Pancreas (tissue), 10 donors: ENCODE data around the gene PRSS2. TPM values are rescaled to one million over a fixed set of nuclear protein-coding genes. Genes with fewer than 3 reads are reported as not detected.

Experiments
- ATAC-seq, 4 donors: fragments of 200-7000 bp; cut with Tn5 transposase; one replicate each; pipeline versions ENCODE4 v1.8.0 to v1.9.1; 2020; ENCODE audit warnings: mild to moderate bottlenecking in 4 of 4, moderate library complexity in 4 of 4
- DNase-seq, 6 donors: peaks; one replicate each; pipeline ENCODE4 v3.0.0-alpha.2; 2020
- FAIRE-seq: peaks from 2 replicates; lab custom pipeline; 2012; peaks lifted over from hg19 to GRCh38; lab: Jason Lieb, UNC
- H3K27ac ChIP-seq, 4 donors: fragments of 200-600 bp; sonication (generic); 1 replicate in 3 of 4; 2 replicates in 1 of 4; pipeline versions ENCODE4 v1.5.0 to v1.8.0; 2020
- H3K27me3 ChIP-seq, 4 donors: fragments of 200-600 bp; one replicate each; pipeline ENCODE4 v1.8.0; 2021
- H3K36me3 ChIP-seq, 3 donors: fragments of 200-600 bp; sonication (generic) in 1 of 3; one replicate each; pipeline versions ENCODE4 v1.5.0 to v1.8.0; 2020 to 2021
- H3K4me1 ChIP-seq, 3 donors: fragments of 200-600 bp; one replicate each; pipeline ENCODE4 v1.8.0; 2021
- H3K4me3 ChIP-seq, 4 donors: fragments of 200-600 bp; sonication (generic) in 2 of 4; one replicate each; pipeline versions ENCODE4 v1.5.0 to v1.8.0; 2020 to 2021
- H3K9me3 ChIP-seq, 4 donors: fragments of 200-600 bp; one replicate each; pipeline ENCODE4 v1.8.0; 2021
- CTCF ChIP-seq, 4 donors: fragments of 200-600 bp; sonication (generic) in 3 of 4; IDR thresholded peaks; one replicate each; pipeline versions ENCODE4 v1.5.0 to v1.8.0; 2021; ENCODE audit warnings: antibody characterized with exemption in 4 of 4
- WGBS, 2 donors: extraction: QIAGEN DNeasy Blood & Tissue Kit; methylation state at CpG; one replicate each; pipeline ENCODE4 v1.1.7; 2013; 5-methylcytosine and 5-hydroxymethylcytosine counted together
- intact Hi-C, 3 donors: fragments of 100-400 bp; cut with DNase I; formaldehyde crosslinking; loops; one replicate each; pipeline versions ENCODE4 v1.11.1 to v1.14.2; 2022
- polyA plus RNA-seq, 2 donors: library from polyadenylated mRNA; stranded (reverse); fragments of 200-250 nt; gene quantifications; one replicate each; pipeline ENCODE4 v1.2.3, GENCODE V29; 2013
- total RNA-seq, 6 donors: library from RNA; stranded (reverse); fragmentation: NEBNext Ultra II Directional in 4 of 6; extraction: Animal tissue kit (Norgen Biotek cat#: 25700) in 4 of 6; gene quantifications; one replicate each; pipeline versions ENCODE4 v1.2.1 to v1.2.4, GENCODE V29; 2021 to 2023
- donor health status: healthy with polysubstance abuse.
- donor health status: DM: no; HTN: no; CAD: no; lungs with moderate emphysema.
- donor health status: DM: no; HTN: no; CAD: no.
- donor health status: control.
- donor health status: control.
- donor health status: Bipolar disorder and iron deficiency.
- donor health status: DM: yes; HTN: yes; CAD: no.
- donor health status: DM: no; HTN: no; CAD: no.
- donor health status: DM: no; HTN: no; CAD: no.
- donor health status: DM: yes; HTN: yes; CAD: no.

The PRSS2 gene
- total and polyA plus RNA-seq, 8 donors, result 25,162 to 136,252 (median 66,198) TPM

- WGBS, 2 donors, result 65 to 73% methylated on average over 3 of the region's 3 CpGs
- Histone ChIP-seq H3K27ac (no peak overlapping the region), H3K27me3 (no peaks in the 10 kb centered on the region), H3K4me1 (no peaks in the 10 kb centered on the region), H3K36me3 (no peaks in the 10 kb centered on the region), H3K4me3 (no peak overlapping the region), H3K9me3 (no peaks in the 10 kb centered on the region)
- no peak for FAIRE-seq
- no peak for ATAC-seq
- intact Hi-C loops, result no loop called here
- no peak for DNase-seq
- TF ChIP-seq CTCF (IDR thresholded peaks at IDR 0.05), result no peak
These were observed 37.2 kb downstream of the PRSS2 start for GRCh38 chr7:142807855-142808460.

DNA sequence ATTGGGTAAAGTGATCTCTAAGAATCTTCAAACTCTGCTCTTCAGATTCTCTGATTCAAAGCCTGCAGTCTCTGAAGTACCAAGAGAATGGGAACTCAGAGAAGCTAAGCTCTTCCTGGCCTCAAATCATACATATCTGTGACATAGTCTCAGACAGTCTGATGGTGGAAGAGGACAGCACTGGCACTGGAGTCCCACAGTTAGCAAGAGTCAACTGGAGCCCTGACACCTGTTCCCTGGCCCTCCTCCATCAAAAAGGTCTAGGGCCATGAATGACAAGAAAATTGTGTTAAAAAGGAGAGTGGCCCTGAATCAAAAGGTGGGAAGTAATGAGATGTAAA is 37.7 kb downstream of the PRSS2 start:
- Histone ChIP-seq H3K36me3 (no peaks in the 10 kb centered on the region), H3K4me1 (no peaks in the 10 kb centered on the region), H3K27me3 (no peaks in the 10 kb centered on the region), H3K4me3 (no peak overlapping the region), H3K27ac (no peak overlapping the region), H3K9me3 (no peaks in the 10 kb centered on the region)
- DNase-seq (no peak), ATAC-seq (no peak), FAIRE-seq (no peak)
- intact Hi-C loops, result no loop called here
- no peak for TF ChIP-seq CTCF (IDR thresholded peaks at IDR 0.05)

DNA sequence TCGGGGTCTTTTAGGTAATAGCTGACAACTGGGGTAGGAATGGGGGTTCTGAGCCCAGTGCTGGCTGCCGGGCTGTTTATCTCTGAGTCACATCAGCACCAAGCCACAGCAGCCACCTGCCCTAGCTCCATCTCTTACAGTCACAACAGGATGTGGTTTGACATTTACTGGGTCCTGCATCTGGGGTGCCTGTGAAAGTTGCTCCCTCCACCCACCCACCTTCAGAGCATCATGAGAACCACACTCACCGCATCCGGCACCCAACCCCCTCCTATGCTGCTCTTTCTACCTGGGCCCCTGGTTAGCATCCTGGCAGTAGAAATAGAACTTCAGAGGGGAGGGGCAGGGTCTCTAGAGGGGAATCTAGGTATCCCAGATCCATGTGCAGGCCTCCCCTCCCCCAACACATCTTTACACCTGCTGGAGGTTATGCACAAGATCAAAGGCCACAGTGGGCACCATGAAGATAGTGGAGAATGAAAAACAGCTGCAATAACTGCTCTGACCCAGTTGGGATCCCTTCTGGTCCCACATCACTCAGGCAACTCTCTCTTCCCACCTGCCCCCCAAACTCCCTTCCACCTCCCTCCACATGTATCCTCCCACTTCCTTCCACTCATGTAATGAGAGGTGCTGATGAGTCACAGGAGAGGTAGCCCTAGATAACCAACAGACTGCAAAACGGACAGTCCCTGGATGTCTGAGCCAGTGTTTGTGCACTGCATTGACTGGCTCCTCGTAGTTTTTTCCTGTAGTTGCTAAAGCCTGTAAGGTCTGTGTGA is 38.2 kb downstream of the PRSS2 start:
- Histone ChIP-seq H3K4me3 (no peak overlapping the region), H3K27me3 (no peaks in the 10 kb centered on the region), H3K4me1 (no peaks in the 10 kb centered on the region), H3K27ac (no peak overlapping the region), H3K36me3 (no peaks in the 10 kb centered on the region), H3K9me3 (no peaks in the 10 kb centered on the region)
- intact Hi-C loops, result no loop called here
- ATAC-seq (peak in 3 of 4 donors; percentile 38 to 49 (median 47)), FAIRE-seq (no peak), DNase-seq (no peak)
- TF ChIP-seq CTCF (IDR thresholded peaks at IDR 0.05), result no peak
- 63 to 66% methylated on average over 6 of the region's 6 CpGs for WGBS, 2 donors

DNA sequence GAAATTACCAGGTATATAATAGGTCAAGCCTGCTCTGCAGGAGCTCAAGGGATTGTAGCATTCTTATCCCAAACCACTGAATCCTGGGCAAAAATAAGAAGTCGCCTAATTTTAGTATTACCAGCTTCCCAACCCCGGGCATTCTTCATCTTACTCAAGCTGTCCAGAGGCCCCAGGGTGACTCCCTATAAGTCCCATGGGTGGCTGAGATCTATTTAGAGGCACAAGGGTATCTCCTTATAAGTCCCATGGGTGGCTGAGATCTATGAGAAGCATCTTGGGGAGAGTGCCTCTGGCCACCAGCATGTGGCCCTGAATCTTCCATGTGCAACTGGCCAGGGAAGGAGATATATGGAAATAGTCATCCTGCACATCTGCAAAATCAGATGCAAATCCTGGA is 38.9 kb downstream of the PRSS2 start:
- 73 to 82% methylated on average over 2 of the region's 2 CpGs for WGBS, 2 donors
- H3K27ac ChIP-seq, result no peak overlapping the region
- DNase-seq, result no peak
- no peak for FAIRE-seq
- no peaks in the 10 kb centered on the region for H3K9me3 ChIP-seq
- H3K4me3 ChIP-seq, result no peak overlapping the region
- no peaks in the 10 kb centered on the region for H3K4me1 ChIP-seq
- no peaks in the 10 kb centered on the region for H3K36me3 ChIP-seq
- TF ChIP-seq CTCF (IDR thresholded peaks at IDR 0.05), result no peak
- no peaks in the 10 kb centered on the region for H3K27me3 ChIP-seq
- no peak for ATAC-seq
- intact Hi-C loops, result no loop called here

GRCh38 chr7:142811154-142811737 is 40.5 kb downstream of the PRSS2 start:
- no peak for DNase-seq
- no peak overlapping the region for H3K27ac ChIP-seq
- peak in 3 of 4 donors; percentile 79 to 86 (median 80) for ATAC-seq
- no peak overlapping the region for H3K4me3 ChIP-seq
- intact Hi-C loops, result no loop called here
- H3K36me3 ChIP-seq, result no peaks in the 10 kb centered on the region
- TF ChIP-seq CTCF (IDR thresholded peaks at IDR 0.05), result peak; percentile 31 to 45 (median 36)
- WGBS, 2 donors, result 27 to 38% methylated on average over 6 of the region's 6 CpGs
- FAIRE-seq, result no peak
- H3K4me1 ChIP-seq, result no peaks in the 10 kb centered on the region
- H3K9me3 ChIP-seq, result no peaks in the 10 kb centered on the region
- no peaks in the 10 kb centered on the region for H3K27me3 ChIP-seq
